Measurements from ENCODE around the gene BMERB1.
"Not testable (repeated sequence)": the region's sequence is repeated elsewhere in the genome, so short reads cannot be mapped to it uniquely, and the experiment has no call there.

Gene BMERB1

GRCh38 chr16:15425861-15426260 lies 8.5 kb upstream of the BMERB1 start:
- no peaks in the 10 kb centered on the region for H3K9me3 ChIP-seq (ENCODE audit: control insufficient read depth in 2 of 2, low read length in 2 of 2)
- no peak overlapping the region for H3K27ac ChIP-seq (ENCODE audit: low read length)
- no peak overlapping the region for H3K4me3 ChIP-seq (ENCODE audit: low read length in 2 of 2)
- H3K27me3 ChIP-seq (ENCODE audit: control insufficient read depth in 1 of 2, insufficient read depth in 2 of 2, low read length in 2 of 2): no peaks in the 10 kb centered on the region
- H3K36me3 ChIP-seq (ENCODE audit: control insufficient read depth in 2 of 2, insufficient read depth in 2 of 2, low read length in 2 of 2): no peaks in the 10 kb centered on the region
- no peaks in the 10 kb centered on the region for H3K4me1 ChIP-seq (ENCODE audit: control insufficient read depth, insufficient read depth, low read length)
- no peak overlapping the region for H3K9ac ChIP-seq (ENCODE audit: low read length in 2 of 2)

DNA sequence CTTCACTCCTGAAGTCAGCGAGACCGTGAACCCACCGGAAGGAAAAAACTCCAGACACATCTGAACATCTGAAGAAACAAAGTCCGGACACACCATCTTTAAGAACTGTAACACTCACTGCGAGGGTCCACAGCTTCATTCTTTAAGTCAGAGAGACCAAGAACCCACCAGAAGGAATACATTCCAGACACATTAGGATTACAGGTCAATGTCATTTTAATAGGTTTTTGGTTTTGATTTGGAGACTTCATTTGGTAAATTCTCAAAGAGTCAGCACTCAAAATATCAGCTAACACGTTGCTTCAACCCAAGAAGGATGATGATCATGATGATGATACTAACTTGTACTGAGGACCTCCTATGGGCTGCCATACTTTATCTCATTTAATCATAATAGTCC lies 7.6 kb upstream of the BMERB1 start:
- H3K27me3 ChIP-seq (ENCODE audit: control insufficient read depth in 1 of 2, insufficient read depth in 2 of 2, low read length in 2 of 2): no peaks in the 10 kb centered on the region
- no peaks in the 10 kb centered on the region for H3K9me3 ChIP-seq (ENCODE audit: control insufficient read depth in 2 of 2, low read length in 2 of 2)
- no peak overlapping the region for H3K4me3 ChIP-seq (ENCODE audit: low read length in 2 of 2)
- H3K36me3 ChIP-seq (ENCODE audit: control insufficient read depth in 2 of 2, insufficient read depth in 2 of 2, low read length in 2 of 2): no peaks in the 10 kb centered on the region
- H3K27ac ChIP-seq (ENCODE audit: low read length): no peak overlapping the region
- H3K4me1 ChIP-seq (ENCODE audit: control insufficient read depth, insufficient read depth, low read length): no peaks in the 10 kb centered on the region
- no peak overlapping the region for H3K9ac ChIP-seq (ENCODE audit: low read length in 2 of 2)

DNA sequence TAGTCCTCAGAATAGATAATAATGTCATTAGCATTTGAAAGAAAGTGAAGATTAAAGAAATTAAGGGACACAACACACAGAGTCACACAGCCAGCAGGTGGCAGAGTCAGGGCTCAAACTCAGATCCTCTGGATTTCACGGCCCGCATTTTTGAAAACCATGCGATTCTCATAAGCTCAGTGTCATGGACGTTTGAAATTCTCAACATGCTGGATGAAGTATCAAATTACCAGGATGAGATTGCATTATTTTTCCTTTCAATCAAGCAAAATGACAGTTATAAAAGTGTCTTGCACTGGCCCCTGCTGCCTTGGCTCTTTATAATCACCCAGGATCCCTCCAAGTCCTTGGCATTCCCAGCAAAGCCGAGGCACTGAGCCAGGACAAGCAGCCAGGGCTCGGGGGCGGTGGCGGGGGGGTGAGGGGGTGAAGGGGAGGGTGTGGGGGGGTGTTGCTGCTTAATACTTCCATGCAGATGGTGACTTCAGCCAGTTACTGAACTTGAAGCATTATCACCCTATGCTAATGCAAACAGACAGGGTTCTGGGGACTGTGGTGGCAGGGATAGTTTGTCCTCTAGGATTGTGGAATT lies 6.6 kb upstream of the BMERB1 start:
- Histone ChIP-seq H3K27me3 (ENCODE audit: control insufficient read depth in 1 of 2, insufficient read depth in 2 of 2, low read length in 2 of 2) (no peaks in the 10 kb centered on the region), H3K4me3 (ENCODE audit: low read length in 2 of 2) (peak overlapping the region; percentile 43 to 44), H3K36me3 (ENCODE audit: control insufficient read depth in 2 of 2, insufficient read depth in 2 of 2, low read length in 2 of 2) (no peaks in the 10 kb centered on the region), H3K9ac (ENCODE audit: low read length in 2 of 2) (no peak overlapping the region), H3K27ac (ENCODE audit: low read length) (no peak overlapping the region), H3K4me1 (ENCODE audit: control insufficient read depth, insufficient read depth, low read length) (no peaks in the 10 kb centered on the region), H3K9me3 (ENCODE audit: control insufficient read depth in 2 of 2, low read length in 2 of 2) (no peaks in the 10 kb centered on the region)

DNA sequence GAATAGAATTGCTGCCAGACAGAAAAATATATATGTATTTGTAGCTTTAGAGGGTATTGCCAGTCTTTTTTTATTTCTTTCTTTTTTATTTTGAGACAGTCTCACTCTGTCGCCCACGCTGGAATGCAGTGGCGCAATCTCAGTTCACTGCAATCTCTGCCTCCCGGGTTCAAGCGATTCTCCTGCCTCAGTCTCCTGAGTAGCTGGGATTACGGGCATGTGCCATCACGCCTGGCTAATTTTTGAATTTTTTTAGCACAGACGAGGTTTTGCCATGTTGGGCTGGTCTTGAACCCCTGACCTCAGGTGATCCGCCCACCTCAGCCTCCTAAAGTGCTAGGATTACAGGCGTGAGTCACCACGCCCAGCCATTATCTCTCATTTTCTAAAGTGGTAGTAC lies 3.5 kb upstream of the BMERB1 start:
- H3K4me3 ChIP-seq (ENCODE audit: low read length in 2 of 2); H3K9ac ChIP-seq (ENCODE audit: low read length in 2 of 2); H3K27ac ChIP-seq (ENCODE audit: low read length); H3K36me3 ChIP-seq (ENCODE audit: control insufficient read depth in 2 of 2, insufficient read depth in 2 of 2, low read length in 2 of 2); H3K9me3 ChIP-seq (ENCODE audit: control insufficient read depth in 2 of 2, low read length in 2 of 2); H3K27me3 ChIP-seq (ENCODE audit: control insufficient read depth in 1 of 2, insufficient read depth in 2 of 2, low read length in 2 of 2): not testable (repeated sequence)
- H3K4me1 ChIP-seq (ENCODE audit: control insufficient read depth, insufficient read depth, low read length): peaks cover 12% of the 10 kb centered on the region

DNA sequence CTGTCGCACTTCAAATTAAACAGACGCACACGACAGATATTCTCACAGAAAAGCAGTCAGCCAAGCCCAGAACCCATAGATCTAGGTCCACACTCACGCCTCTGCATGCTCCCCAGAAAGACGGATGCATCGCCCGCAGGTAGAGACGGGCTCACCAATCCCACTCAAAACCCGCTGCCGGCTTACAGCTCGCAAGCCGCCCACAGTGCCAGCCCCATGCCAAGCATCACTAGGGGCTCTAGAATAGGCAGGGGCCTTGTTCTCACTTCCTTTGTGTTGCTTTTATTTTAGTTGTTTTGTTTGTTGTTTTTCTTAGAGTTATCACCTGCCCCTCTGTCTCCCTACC lies 336 bp upstream of the BMERB1 start:
- no peaks in the 10 kb centered on the region for H3K9me3 ChIP-seq (ENCODE audit: control insufficient read depth in 2 of 2, low read length in 2 of 2)
- peak overlapping the region; percentile 60 to 67 for H3K9ac ChIP-seq (ENCODE audit: low read length in 2 of 2)
- H3K27ac ChIP-seq (ENCODE audit: low read length): peak overlapping the region; percentile 64
- H3K36me3 ChIP-seq (ENCODE audit: control insufficient read depth in 2 of 2, insufficient read depth in 2 of 2, low read length in 2 of 2): no peaks in the 10 kb centered on the region
- peak overlapping the region; percentile 82 to 88 for H3K4me3 ChIP-seq (ENCODE audit: low read length in 2 of 2)
- H3K27me3 ChIP-seq (ENCODE audit: control insufficient read depth in 1 of 2, insufficient read depth in 2 of 2, low read length in 2 of 2): no peaks in the 10 kb centered on the region
- H3K4me1 ChIP-seq (ENCODE audit: control insufficient read depth, insufficient read depth, low read length): peaks cover 12% of the 10 kb centered on the region

DNA sequence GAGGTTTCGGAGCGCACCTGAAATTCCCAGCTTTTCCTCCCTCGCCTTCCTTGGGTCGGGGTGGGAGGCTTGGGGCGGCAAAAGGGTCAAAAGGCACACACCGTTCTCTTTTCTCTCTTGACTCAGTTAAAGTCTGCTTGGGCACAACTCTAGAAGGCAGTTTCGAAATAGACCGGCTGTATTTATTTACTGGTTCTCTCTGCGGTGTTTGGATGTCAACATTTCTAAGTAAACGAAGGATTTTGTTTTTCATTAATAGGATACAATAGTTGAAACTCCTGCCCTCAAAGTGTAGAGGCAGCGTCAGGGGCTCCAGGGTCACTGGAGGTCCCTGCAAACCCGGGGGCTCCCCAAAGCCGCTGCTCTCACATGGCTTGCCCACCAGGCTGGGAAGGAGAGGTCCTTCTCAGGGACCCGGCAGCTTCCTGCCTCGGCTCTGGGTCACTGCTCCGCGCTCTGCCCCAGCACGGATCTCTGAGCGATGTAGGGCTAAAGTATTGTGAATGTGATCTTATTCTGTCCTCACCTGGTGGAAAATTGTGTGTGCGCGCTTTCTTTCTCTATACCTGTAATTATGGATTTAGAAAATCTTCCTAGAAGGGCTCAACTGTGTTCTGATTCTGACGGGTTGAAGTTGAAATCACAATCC lies 952 bp downstream of the BMERB1 start:
- Histone ChIP-seq H3K9ac (ENCODE audit: low read length in 2 of 2) (peak overlapping the region; percentile 62 to 74), H3K4me3 (ENCODE audit: low read length in 2 of 2) (peak overlapping the region; percentile 82 to 88), H3K4me1 (ENCODE audit: control insufficient read depth, insufficient read depth, low read length) (peaks cover 12% of the 10 kb centered on the region), H3K36me3 (ENCODE audit: control insufficient read depth in 2 of 2, insufficient read depth in 2 of 2, low read length in 2 of 2) (no peaks in the 10 kb centered on the region), H3K9me3 (ENCODE audit: control insufficient read depth in 2 of 2, low read length in 2 of 2) (no peaks in the 10 kb centered on the region), H3K27ac (ENCODE audit: low read length) (peak overlapping the region; percentile 64), H3K27me3 (ENCODE audit: control insufficient read depth in 1 of 2, insufficient read depth in 2 of 2, low read length in 2 of 2) (no peaks in the 10 kb centered on the region)

DNA sequence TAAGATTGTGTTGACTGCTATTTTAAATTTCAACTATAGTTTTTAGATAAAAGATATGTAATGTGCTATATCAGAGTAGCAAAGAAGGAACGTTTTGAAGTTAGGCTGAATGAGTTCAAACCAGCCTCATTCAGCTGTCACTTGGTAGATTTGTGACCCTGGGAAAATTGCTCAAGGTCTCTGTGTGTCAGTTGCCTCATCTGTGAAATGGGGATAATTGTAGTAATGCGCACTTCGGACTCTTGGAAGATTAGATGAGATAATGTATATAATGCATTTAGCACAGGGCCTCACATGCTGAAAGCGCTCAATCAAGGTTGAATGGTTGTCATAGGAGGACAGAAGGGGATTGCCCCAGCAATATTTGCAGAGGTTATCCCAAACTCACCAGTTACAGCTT lies 4.7 kb downstream of the BMERB1 start:
- Histone ChIP-seq H3K27me3 (ENCODE audit: control insufficient read depth in 1 of 2, insufficient read depth in 2 of 2, low read length in 2 of 2) (no peaks in the 10 kb centered on the region), H3K36me3 (ENCODE audit: control insufficient read depth in 2 of 2, insufficient read depth in 2 of 2, low read length in 2 of 2) (no peaks in the 10 kb centered on the region), H3K9me3 (ENCODE audit: control insufficient read depth in 2 of 2, low read length in 2 of 2) (no peaks in the 10 kb centered on the region), H3K4me1 (ENCODE audit: control insufficient read depth, insufficient read depth, low read length) (peaks cover 9% of the 10 kb centered on the region), H3K9ac (ENCODE audit: low read length in 2 of 2) (no peak overlapping the region), H3K27ac (ENCODE audit: low read length) (no peak overlapping the region), H3K4me3 (ENCODE audit: low read length in 2 of 2) (no peak overlapping the region)

- no peaks in the 10 kb centered on the region for H3K36me3 ChIP-seq (ENCODE audit: control insufficient read depth in 2 of 2, insufficient read depth in 2 of 2, low read length in 2 of 2)
- H3K9ac ChIP-seq (ENCODE audit: low read length in 2 of 2): no peak overlapping the region
- H3K4me3 ChIP-seq (ENCODE audit: low read length in 2 of 2): no peak overlapping the region
- no peak overlapping the region for H3K27ac ChIP-seq (ENCODE audit: low read length)
- H3K4me1 ChIP-seq (ENCODE audit: control insufficient read depth, insufficient read depth, low read length): peaks cover 8% of the 10 kb centered on the region
- no peaks in the 10 kb centered on the region for H3K9me3 ChIP-seq (ENCODE audit: control insufficient read depth in 2 of 2, low read length in 2 of 2)
- no peaks in the 10 kb centered on the region for H3K27me3 ChIP-seq (ENCODE audit: control insufficient read depth in 1 of 2, insufficient read depth in 2 of 2, low read length in 2 of 2)
Observed at GRCh38 chr16:15439521-15439920, 5.1 kb downstream of the BMERB1 start.

DNA sequence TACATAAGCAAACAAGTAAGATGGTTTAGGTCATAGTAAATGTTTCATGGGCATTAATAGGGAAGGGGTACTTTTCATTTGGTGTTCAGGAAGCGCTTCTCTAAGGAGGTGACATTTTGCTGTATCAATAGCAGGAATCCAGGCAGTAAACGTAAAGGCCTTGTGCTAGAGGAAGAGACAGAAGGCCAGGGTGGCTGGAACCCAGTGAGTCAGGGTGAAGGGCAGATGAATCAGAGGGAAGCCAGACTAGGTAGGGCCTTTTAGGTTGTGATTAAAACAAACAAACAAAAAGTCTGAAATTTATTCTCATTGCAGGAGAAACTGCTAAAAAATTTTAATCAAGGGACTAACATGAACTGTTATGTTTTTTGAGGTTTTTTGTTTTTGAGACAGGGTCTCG lies 6.5 kb downstream of the BMERB1 start:
- no peak overlapping the region for H3K4me3 ChIP-seq (ENCODE audit: low read length in 2 of 2)
- H3K9ac ChIP-seq (ENCODE audit: low read length in 2 of 2): no peak overlapping the region
- no peaks in the 10 kb centered on the region for H3K9me3 ChIP-seq (ENCODE audit: control insufficient read depth in 2 of 2, low read length in 2 of 2)
- H3K36me3 ChIP-seq (ENCODE audit: control insufficient read depth in 2 of 2, insufficient read depth in 2 of 2, low read length in 2 of 2): no peaks in the 10 kb centered on the region
- no peaks in the 10 kb centered on the region for H3K27me3 ChIP-seq (ENCODE audit: control insufficient read depth in 1 of 2, insufficient read depth in 2 of 2, low read length in 2 of 2)
- no peaks in the 10 kb centered on the region for H3K4me1 ChIP-seq (ENCODE audit: control insufficient read depth, insufficient read depth, low read length)
- no peak overlapping the region for H3K27ac ChIP-seq (ENCODE audit: low read length)

DNA sequence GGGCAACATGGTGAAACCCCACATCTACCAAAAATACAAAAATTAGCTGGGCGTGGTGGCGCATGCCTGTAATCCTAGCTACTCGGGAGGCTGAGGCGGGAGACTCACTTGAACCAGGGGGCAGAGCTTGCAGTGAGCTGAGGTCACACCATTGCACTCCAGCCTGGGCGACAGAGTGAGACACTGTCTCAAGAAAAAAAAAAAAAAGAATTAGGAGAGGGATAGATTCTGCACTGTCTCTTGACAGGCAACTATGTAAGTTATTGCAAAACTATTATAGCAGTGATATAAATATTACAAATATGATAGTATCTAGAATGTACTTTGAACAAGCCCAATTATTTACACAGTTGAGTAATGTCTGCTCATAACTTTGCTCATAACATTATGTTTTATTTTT lies 7.8 kb downstream of the BMERB1 start:
- H3K27ac ChIP-seq (ENCODE audit: low read length); H3K4me1 ChIP-seq (ENCODE audit: control insufficient read depth, insufficient read depth, low read length); H3K4me3 ChIP-seq (ENCODE audit: low read length in 2 of 2); H3K9me3 ChIP-seq (ENCODE audit: control insufficient read depth in 2 of 2, low read length in 2 of 2); H3K36me3 ChIP-seq (ENCODE audit: control insufficient read depth in 2 of 2, insufficient read depth in 2 of 2, low read length in 2 of 2); H3K9ac ChIP-seq (ENCODE audit: low read length in 2 of 2); H3K27me3 ChIP-seq (ENCODE audit: control insufficient read depth in 1 of 2, insufficient read depth in 2 of 2, low read length in 2 of 2): not testable (repeated sequence)

DNA sequence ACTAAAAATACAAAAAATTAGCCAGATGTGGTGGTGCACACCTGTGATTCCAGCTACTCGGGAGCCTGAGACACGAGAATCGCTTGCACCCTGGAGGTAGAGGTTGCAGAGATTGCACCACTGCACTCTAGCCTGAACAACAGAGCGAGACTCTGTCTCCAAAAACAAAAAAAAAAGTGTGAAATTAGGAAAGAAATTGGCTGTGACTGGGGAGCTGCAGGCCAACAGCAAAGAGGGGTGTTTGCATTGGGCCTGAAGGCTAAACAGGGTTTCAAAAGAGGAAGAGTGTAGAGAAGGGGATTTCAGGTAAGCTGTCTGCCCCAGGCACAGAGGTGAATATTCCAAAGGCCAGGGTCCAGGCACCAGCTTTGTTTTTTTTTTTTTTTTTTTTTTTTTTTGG lies 9.4 kb downstream of the BMERB1 start:
- Histone ChIP-seq H3K4me3 (ENCODE audit: low read length in 2 of 2) (no peak overlapping the region), H3K27me3 (ENCODE audit: control insufficient read depth in 1 of 2, insufficient read depth in 2 of 2, low read length in 2 of 2) (no peaks in the 10 kb centered on the region), H3K36me3 (ENCODE audit: control insufficient read depth in 2 of 2, insufficient read depth in 2 of 2, low read length in 2 of 2) (peaks cover 0 to 4% of the 10 kb centered on the region in 2 donors), H3K9ac (ENCODE audit: low read length in 2 of 2) (no peak overlapping the region), H3K4me1 (ENCODE audit: control insufficient read depth, insufficient read depth, low read length) (no peaks in the 10 kb centered on the region), H3K9me3 (ENCODE audit: control insufficient read depth in 2 of 2, low read length in 2 of 2) (no peaks in the 10 kb centered on the region), H3K27ac (ENCODE audit: low read length) (no peak overlapping the region)
